Measurements from ENCODE around the gene WDR87.
"Not testable (repeated sequence)": the region's sequence is repeated elsewhere in the genome, so short reads cannot be mapped to it uniquely, and the experiment has no call there.

WDR87 gene

GRCh38 chr19:37896180-37896579 lies 10.2 kb downstream of the WDR87 start:
- Histone ChIP-seq H4K20me1 (no peaks in the 10 kb centered on the region), H3K27me3 (no peaks in the 10 kb centered on the region), H3K27ac (no peak overlapping the region), H3K4me3 (no peak overlapping the region), H3K4me1 (peaks cover 2% of the 10 kb centered on the region; the same call in 1 of the 2 replicates), H3K36me3 (no peaks in the 10 kb centered on the region), H3K9ac (no peak overlapping the region), H3K4me2 (no peak overlapping the region), H3K9me3 (no peaks in the 10 kb centered on the region)
- TF ChIP-seq Cebpa-rat (IDR thresholded peaks at IDR 0.05), result no peak

- Histone ChIP-seq H3K27me3 (no peaks in the 10 kb centered on the region), H3K4me3 (no peak overlapping the region), H3K4me1 (no peaks in the 10 kb centered on the region), H3K9me3 (no peaks in the 10 kb centered on the region), H3K4me2 (no peak overlapping the region), H3K9ac (no peak overlapping the region), H3K36me3 (no peaks in the 10 kb centered on the region), H4K20me1 (no peaks in the 10 kb centered on the region), H3K27ac (no peak overlapping the region)
- TF ChIP-seq Cebpa-rat (IDR thresholded peaks at IDR 0.05), result no peak
Observed at GRCh38 chr19:37893845-37894575, 12.4 kb downstream of the WDR87 start.

GRCh38 chr19:37886571-37886970 lies 19.8 kb downstream of the WDR87 start:
- Histone ChIP-seq H3K9ac (no peak overlapping the region), H3K27ac (no peak overlapping the region), H3K4me3 (no peak overlapping the region), H3K36me3 (no peaks in the 10 kb centered on the region), H3K9me3 (peaks cover 32% of the 10 kb centered on the region), H3K4me2 (no peak overlapping the region), H4K20me1 (no peaks in the 10 kb centered on the region), H3K4me1 (no peaks in the 10 kb centered on the region), H3K27me3 (no peaks in the 10 kb centered on the region)
- no peak for TF ChIP-seq Cebpa-rat (IDR thresholded peaks at IDR 0.05)

GRCh38 chr19:37885392-37885791 lies 21.0 kb downstream of the WDR87 start:
- Histone ChIP-seq H3K4me3 (no peak overlapping the region), H3K9ac (no peak overlapping the region), H3K4me1 (no peaks in the 10 kb centered on the region), H3K27ac (no peak overlapping the region), H4K20me1 (no peaks in the 10 kb centered on the region), H3K4me2 (no peak overlapping the region), H3K36me3 (no peaks in the 10 kb centered on the region), H3K27me3 (no peaks in the 10 kb centered on the region), H3K9me3 (peaks cover 37% of the 10 kb centered on the region)
- no peak for TF ChIP-seq Cebpa-rat (IDR thresholded peaks at IDR 0.05)

GRCh38 chr19:37877147-37877546 lies 29.2 kb downstream of the WDR87 start:
- Histone ChIP-seq H3K27me3 (no peaks in the 10 kb centered on the region), H3K4me3 (no peak overlapping the region), H4K20me1 (no peaks in the 10 kb centered on the region), H3K4me1 (no peaks in the 10 kb centered on the region), H3K9me3 (peaks cover 11% of the 10 kb centered on the region), H3K9ac (no peak overlapping the region), H3K36me3 (no peaks in the 10 kb centered on the region), H3K4me2 (no peak overlapping the region), H3K27ac (no peak overlapping the region)
- no peak for TF ChIP-seq Cebpa-rat (IDR thresholded peaks at IDR 0.05)

GRCh38 chr19:37876032-37876431 lies 30.4 kb downstream of the WDR87 start:
- H3K27ac ChIP-seq, result no peak overlapping the region
- no peaks in the 10 kb centered on the region for H4K20me1 ChIP-seq
- peaks cover 10% of the 10 kb centered on the region; the same call in 1 of the 2 replicates for H3K9me3 ChIP-seq
- no peaks in the 10 kb centered on the region for H3K36me3 ChIP-seq
- no peak overlapping the region for H3K4me3 ChIP-seq
- no peak overlapping the region for H3K4me2 ChIP-seq
- H3K9ac ChIP-seq, result no peak overlapping the region
- no peak for TF ChIP-seq Cebpa-rat (IDR thresholded peaks at IDR 0.05)
- H3K4me1 ChIP-seq, result no peaks in the 10 kb centered on the region
- H3K27me3 ChIP-seq, result no peaks in the 10 kb centered on the region

- H3K4me1 ChIP-seq, result no peaks in the 10 kb centered on the region
- no peak overlapping the region for H3K9ac ChIP-seq
- no peak overlapping the region for H3K4me2 ChIP-seq
- H3K27me3 ChIP-seq, result no peaks in the 10 kb centered on the region
- no peak overlapping the region for H3K27ac ChIP-seq
- no peaks in the 10 kb centered on the region for H4K20me1 ChIP-seq
- no peak overlapping the region for H3K4me3 ChIP-seq
- H3K36me3 ChIP-seq, result no peaks in the 10 kb centered on the region
- peaks cover 22% of the 10 kb centered on the region for H3K9me3 ChIP-seq
- TF ChIP-seq Cebpa-rat (IDR thresholded peaks at IDR 0.05), result no peak
Observed at GRCh38 chr19:37874784-37875183, 31.6 kb downstream of the WDR87 start.

- Histone ChIP-seq H3K27me3 (no peaks in the 10 kb centered on the region), H3K36me3 (no peaks in the 10 kb centered on the region), H3K4me2 (no peak overlapping the region), H4K20me1 (no peaks in the 10 kb centered on the region), H3K4me1 (no peaks in the 10 kb centered on the region), H3K9me3 (peaks cover 38% of the 10 kb centered on the region), H3K27ac (no peak overlapping the region), H3K4me3 (no peak overlapping the region), H3K9ac (no peak overlapping the region)
- TF ChIP-seq Cebpa-rat (IDR thresholded peaks at IDR 0.05), result no peak
Observed at GRCh38 chr19:37872383-37872782, 34.0 kb downstream of the WDR87 start.

GRCh38 chr19:37869766-37870340 lies 36.5 kb downstream of the WDR87 start:
- Histone ChIP-seq H3K27ac (no peak overlapping the region), H3K36me3 (no peaks in the 10 kb centered on the region), H3K27me3 (no peaks in the 10 kb centered on the region), H3K4me3 (no peak overlapping the region), H3K4me2 (no peak overlapping the region), H3K4me1 (no peaks in the 10 kb centered on the region), H3K9me3 (peaks cover 38% of the 10 kb centered on the region), H3K9ac (no peak overlapping the region), H4K20me1 (no peaks in the 10 kb centered on the region)
- no peak for TF ChIP-seq Cebpa-rat (IDR thresholded peaks at IDR 0.05)

GRCh38 chr19:37867831-37868230 lies 38.6 kb downstream of the WDR87 start:
- Histone ChIP-seq H3K36me3 (no peaks in the 10 kb centered on the region), H3K4me2 (no peak overlapping the region), H3K4me3 (no peak overlapping the region), H3K27me3 (no peaks in the 10 kb centered on the region), H3K9me3 (peaks cover 38% of the 10 kb centered on the region), H3K9ac (no peak overlapping the region), H3K4me1 (no peaks in the 10 kb centered on the region), H4K20me1 (no peaks in the 10 kb centered on the region), H3K27ac (no peak overlapping the region)
- no peak for TF ChIP-seq Cebpa-rat (IDR thresholded peaks at IDR 0.05)

- not testable (repeated sequence) for H4K20me1 ChIP-seq, H3K27ac ChIP-seq, H3K4me3 ChIP-seq, H3K4me1 ChIP-seq, H3K36me3 ChIP-seq, H3K4me2 ChIP-seq, H3K27me3 ChIP-seq, H3K9ac ChIP-seq
- H3K9me3 ChIP-seq, result peaks cover 27% of the 10 kb centered on the region
Observed at GRCh38 chr19:37865930-37866329, 40.5 kb downstream of the WDR87 start.
